GM21825 (cell line): ENCODE results near the gene INAVA.
"Not testable (repeated sequence)": the region's sequence is repeated elsewhere in the genome, so short reads cannot be mapped to it uniquely, and the experiment has no call there.

Source experiments
- ATAC-seq: cut with Tn5 transposase; IDR thresholded peaks from one replicate; pipeline ENCODE4 v1.9.1; 2021; ENCODE audit warnings: mild to moderate bottlenecking, moderate library complexity; ENCODE audit not compliant: unreplicated experiment

The INAVA gene

DNA sequence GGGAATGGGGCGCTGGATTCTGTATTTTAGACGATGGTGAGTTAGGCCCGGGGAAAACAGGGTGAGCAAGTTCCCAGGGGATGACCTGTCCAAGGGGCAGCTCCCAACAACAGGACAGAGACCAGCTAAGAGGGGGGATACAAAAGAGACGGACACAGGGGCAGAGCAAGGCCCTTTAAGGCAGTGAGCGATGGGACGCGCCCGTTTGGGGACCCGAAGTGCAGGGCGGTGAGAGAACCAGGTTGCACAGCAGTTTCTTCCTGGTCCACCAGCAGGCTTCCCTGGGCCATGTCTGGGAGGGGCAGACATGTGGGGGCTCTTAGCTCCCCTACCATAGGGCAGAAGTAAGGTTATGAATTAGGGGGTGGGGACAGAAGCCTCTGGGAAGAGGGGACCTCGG lies 22.0 kb downstream of the INAVA start:
- ATAC-seq, result no peak

DNA sequence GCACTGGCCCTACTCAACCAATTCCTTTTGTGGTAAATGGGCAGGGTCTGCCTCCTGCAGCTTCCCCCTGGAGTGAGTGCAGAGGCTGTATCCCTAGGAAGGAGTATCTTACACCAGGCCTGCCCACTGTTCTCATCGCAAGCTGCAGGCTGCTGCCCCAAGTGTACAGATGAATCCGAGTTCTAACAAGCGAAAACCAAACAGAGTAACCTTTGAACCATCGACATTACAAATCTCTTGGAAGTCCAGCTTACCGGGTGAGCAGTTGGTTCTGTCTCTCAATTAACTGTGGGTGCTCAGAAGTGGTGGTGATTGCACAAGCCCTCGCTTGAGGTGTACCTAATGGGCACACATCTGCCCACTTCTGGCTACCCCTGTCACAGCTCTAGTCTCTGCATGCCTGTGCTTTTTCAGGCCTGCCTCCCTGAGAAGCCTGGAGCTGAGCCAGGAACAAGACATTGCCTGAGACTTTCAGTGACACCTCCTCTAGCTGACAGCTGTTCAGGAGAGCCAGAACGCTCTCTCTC lies 22.7 kb downstream of the INAVA start:
- no peak for ATAC-seq

DNA sequence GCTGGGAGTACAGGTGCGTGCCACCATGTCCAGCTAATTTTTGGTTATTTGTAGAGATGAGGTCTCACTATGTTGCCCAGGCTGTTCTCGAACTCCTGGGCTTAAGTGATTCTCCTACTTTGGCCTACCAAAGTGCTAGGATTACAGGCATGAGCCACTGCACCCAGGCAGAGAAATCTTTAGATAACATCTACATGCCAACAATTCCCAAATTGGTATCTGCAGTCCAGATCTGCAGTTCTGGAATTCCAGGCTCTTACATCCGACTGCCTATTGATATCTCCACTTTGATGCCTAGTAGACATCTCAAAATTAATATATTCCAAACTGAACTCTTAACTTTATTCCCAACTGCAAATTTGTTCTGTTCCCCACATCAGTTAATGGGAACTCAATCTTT lies 23.3 kb downstream of the INAVA start:
- ATAC-seq, result no peak

DNA sequence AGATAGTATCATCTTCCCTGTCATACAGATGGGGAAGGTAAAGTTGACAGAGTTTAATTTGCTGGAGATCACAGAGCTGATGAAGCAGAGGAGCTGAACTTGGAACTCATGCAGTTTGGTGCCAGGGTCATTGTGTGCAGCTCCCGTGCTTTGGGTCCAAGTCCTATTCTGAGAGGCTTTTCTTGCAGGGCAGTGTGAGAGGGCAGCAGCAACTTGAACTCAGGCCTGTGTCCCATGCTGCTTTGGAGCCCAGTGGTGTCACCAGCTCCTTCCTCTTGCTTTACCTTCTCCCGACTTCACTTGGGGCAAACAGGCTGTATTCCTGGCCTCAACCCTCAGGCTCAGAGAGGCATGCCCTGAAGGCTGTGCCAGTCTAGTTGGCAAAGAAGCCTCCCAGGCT lies 24.7 kb downstream of the INAVA start:
- no peak for ATAC-seq

DNA sequence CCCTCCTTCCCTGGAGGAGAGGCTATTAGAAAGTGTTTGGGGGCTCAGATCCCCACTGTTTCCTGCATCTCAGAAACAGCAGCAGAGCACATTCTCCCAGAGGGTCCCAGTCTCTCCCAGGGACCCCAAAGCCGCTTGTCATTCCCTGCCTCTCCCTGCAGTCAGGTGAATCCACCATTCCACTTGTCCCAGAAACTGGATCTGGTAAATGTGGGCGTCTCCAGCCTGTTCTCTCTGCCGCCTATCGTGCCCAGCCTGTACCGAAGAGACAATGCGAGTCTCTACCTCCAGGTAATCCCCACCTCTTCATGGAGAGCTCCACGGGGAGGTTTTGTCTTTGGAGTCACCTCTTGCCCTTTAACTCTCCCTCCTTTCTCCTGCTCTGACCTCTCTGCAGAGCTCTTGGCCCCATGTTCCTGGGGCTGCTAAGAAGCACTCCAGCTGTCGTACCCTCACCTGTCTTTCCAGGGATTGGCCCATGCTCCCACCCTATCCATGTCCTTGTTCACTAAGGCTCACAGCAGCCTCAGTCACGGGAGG lies 26.9 kb downstream of the INAVA start:
- no peak for ATAC-seq

DNA sequence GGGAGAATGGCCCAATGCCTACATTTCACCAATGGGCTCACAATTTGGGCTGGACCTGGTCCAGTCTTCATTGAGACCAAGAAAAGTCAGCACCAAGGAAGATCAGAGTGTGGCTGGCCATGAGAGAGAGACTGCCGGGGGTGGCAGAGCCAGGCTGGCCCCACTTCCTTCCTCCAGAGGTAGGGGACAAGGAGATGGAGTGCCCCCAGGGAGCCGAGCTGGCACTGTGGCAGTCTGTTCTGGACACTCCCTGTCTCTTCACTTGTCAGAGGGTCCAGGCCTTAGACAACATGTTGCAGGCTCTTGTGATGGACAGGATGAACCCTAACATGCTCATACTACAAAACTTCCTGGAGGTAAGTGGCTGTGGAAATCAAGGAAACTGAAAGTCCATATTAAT lies 27.7 kb downstream of the INAVA start:
- no peak for ATAC-seq

DNA sequence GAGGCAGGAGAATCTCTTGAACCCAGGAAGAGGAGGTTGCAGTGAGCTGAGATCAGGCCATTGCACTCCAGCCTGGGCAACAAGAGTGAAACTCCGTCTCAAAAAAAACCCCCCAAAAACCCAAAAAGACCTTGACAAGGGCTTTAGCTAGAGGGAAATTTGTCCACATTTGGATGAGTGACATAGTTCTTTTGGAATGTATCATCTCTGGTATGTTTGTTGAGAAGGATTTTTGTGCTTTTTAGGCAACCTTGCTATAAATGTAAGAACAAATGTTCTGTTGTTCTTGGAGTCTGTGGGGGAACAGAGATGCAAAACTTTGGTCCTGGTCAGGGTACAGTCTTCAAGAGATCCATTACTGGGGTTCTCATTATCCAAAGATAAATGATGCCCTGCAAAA lies 28.9 kb downstream of the INAVA start:
- no peak for ATAC-seq

DNA sequence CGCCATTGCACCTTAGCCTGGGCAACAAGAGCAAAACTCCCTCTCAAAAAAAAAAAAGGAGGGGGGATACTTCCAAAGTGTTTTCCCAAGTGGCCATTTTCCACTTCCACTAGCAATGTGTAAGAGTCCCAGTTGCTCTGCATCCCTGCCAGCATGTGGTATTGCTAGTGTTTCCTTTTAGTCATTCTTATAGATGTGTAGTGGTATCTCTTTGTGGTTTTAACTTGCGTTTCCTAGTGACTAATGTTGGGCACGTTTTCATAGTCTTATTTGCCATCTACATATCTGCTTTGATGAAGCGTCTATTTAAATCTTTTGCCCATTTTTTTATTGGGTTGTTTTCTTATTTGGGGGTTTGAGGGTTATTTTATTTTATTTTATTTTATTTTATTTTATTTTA lies 31.1 kb downstream of the INAVA start:
- no peak for ATAC-seq

DNA sequence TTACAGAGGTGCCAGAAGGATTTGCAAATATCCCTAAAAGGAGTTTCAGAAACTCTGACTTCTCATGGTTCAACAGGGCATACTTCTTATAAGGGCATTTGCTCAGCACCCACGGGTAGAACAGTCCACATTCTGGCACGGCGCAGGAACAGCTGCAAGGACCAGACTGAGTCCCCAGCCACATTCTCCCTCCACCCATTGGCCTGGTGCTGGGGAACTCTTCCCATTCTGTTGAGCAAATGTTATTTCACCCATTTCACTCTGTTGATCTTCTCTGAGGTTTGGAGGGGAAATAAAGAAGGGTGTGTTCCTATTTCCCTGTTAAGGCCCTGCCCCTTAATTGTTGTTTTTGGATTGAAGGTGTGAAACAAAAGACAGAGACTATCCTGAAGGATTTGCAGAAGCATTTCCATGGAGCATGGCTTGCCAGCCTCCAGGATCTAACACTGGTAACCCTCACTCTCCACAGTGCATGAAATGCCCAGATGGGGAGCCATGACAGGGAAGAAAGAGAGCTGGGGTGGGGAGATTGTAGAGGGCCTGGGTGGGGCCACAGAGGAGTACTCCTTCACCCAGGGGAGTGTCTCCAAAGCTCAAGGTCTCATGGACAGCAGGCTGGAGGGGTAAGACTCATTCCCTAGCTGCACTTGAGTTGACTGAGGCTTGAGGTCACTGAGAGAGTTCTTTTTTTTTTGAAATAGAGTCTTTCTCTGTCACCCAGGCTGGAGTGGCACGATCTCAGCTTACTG lies 35.0 kb downstream of the INAVA start:
- no peak for ATAC-seq

DNA sequence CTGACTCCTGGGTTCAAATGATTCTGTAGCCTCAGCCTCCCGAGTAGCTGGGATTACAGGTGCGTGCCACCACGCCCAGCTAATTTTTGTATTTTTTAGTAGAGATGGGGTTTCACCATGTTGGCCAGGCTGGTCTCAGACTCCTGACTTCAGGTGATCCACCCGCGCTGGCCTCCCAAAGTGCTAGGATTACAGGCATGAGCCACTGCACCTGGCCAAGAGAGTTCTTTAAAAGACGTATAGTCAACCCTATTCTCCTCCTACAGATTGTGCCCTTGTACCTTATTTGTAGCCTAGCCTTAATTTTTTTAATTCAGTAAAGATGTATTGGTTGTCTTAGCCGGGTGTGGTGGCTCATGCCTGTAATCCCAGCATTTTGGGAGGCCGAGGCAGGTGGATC lies 35.6 kb downstream of the INAVA start:
- not testable (repeated sequence) for ATAC-seq

DNA sequence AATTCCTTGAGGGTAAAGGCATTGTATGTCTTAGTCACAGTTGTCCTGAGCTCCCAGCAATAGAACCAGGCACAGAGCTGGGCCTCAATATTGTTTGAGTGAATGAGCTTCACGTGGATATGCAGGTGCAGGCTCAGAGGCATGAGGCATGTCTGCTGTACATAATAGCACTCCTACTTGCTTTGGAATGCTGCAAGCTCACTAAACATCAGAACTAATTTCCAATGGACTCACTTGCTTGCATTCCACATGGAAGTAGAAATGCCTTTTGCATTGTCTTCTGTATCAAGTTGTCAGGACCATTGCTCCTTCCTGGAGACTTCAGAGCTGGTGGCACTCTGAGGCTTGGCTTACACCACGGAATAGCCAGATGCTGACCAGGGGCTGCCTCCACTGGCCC lies 37.1 kb downstream of the INAVA start:
- no peak for ATAC-seq

DNA sequence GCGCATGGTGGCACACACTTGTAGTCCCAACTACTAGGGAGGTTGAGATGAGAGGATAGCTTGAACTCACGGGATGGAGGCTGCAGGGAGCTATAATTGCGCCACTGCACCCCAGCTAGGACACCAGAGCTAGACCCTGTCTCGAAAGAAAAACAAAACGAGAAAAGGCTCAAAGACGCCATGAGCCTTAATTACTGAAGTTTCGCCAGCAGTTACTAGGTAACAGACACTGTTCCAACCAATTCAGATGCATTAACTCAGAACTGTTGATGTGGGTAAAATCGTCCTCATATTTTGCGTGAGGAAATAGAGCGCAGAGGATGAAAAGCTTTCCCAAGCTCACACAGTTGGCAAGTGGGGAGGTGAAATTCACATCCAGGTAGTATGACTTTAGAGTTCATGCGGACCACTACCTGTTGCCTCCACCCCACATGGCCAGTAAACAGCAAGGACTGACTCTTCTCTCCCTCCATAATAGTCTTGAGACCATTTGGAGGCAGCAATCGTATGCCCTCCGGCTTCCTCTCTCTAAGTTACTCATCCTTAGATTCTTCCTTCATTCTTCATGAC lies 40.1 kb downstream of the INAVA start:
- ATAC-seq, result no peak

DNA sequence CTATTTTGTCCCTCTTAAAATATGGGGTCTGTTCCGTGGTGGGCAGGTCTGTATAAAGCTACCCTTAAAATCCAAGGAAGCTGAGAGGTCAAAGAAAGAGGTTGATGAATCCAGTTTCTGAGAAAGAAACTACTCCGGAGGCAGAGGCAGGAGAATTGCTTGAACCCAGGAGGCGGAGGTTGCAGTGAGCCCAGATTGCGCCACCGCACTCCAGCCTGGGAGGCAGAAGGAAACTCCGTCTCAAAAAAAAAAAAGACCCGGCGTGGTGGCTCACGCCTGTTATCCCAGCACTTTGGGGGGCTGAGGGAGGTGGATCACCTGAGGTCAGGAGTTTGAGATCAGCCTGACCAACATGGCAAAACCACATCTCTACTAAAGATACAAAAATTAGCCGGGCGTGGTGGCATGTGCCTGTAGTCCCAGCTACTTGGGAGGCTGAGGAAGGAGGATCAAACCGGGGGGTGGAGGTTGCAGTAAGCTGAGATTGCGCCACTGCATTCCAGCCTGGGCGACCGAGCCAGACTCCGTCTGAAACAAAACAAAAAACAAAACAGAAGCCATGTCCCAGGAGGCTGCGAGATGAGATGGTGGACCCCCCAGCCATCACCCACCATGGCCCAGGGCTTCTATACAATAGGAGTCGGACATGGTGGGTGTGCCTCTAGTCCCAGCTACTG lies 40.7 kb downstream of the INAVA start:
- ATAC-seq, result not testable (repeated sequence)

DNA sequence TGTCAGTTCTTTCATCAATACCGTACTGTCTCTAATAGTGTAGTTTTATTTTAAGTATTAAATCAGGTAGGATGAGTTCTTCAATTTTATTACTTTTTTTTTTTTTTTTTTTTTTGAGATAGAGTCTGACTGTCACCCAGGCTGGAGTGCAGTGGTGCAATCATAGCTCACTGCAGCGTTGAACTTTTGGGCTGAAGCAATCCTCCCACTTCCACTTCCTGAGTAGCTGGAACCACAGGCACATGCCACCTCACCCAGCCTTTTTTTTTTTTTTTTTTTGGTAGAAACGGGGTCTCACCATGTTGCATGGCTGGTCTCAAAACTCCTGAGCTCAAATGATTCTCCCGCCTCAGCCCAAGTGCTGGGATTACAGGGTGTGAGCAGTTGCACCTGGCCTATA lies 44.3 kb downstream of the INAVA start:
- no peak for ATAC-seq

DNA sequence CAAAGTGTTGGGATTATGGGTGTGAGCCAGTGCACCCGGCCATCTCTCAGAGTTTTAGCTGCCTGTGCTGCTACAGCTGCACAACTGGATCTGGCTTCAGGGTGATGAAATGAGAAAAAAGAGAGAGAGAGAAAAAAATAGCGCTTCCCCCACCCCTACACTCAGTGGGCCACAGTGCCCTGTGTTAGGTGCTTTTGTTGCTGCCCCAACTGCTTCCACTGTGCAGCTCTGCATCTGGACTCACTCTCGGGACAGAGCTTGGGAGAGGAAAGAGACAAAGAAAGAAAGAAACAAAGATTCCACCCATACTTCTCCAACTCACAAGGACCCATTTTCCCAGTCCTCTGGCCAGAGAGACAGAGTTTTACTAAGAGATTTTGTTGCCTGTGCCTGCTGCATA lies 50.4 kb downstream of the INAVA start:
- no peak for ATAC-seq

DNA sequence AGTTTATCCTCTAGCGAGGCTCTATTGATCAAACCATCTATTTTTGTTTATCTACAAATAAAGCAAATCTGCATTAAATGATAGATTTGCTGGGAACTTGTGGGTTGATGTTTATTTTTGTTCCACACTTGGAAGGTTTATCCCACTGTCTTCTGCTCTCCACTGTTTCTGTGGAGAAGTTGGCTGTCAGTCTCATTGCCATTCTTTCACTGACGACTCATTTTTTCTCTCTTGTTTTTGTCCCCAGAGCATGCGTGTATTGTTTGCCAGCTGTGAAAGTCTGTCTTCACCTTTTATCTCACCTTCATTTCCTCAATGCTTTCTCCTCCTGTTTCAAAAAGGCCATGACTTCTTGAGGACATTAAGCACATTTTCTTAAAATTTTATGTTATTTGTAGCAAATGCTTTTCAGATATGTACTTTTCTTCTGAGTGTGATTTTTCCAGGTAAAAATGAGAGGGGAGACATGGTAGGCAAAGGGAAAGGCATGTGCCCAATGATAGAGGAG lies 52.4 kb downstream of the INAVA start:
- ATAC-seq, result no peak

DNA sequence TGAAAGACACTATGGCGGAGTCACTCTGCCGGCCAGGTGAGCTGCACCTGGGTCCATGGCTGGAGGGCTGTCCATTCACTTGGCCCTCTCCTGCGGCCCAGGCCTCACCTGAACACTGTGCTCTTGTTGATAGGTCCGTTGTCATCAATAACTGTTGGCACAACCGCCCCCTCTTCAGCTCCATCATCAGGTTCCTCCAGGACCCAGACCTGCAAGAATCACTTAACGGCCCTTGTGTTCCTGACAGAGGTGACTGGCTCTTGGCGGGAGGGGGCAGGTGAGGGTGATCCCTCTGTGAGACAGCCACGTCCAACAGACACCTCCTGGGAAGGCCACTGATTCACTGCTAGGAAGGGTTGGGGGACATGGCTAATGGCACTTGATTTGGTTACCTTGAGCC lies 54.9 kb downstream of the INAVA start:
- no peak for ATAC-seq

DNA sequence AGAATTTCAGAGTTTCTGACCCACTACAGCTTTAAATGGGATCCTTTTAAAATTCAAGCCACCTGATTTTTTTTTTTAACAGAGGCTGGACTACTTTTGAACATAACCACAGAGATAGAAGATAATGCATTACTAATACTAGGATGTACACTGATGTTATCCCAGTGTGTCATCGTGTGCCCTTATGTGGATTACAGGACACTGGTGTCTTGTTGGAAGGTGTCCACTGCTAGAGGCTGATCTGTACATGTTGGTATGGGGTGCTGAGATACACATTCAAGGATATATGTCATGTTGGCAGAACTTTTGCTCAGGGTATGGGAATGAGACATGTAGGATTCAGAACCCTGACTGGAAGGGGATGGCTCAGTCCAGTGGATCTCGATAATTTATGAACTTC lies 56.3 kb downstream of the INAVA start:
- no peak for ATAC-seq

DNA sequence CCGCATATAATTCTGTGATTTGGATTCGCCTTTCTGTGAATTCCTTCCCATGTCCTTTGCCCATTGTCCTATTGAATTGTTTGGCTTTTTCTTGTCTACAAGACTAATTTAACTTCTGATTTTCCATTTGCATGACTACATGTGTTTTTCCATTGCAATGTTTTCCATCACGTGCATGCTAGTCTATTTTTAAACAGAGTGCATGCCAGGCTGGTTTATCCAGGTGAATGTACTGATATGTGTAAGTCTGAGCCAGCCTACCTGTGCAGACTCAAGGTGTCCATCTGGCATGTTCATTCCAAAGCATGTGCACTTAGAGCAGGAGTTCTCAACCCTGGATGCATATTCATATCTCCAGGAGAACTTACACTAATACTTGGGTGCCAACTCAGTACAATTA lies 59.7 kb downstream of the INAVA start:
- no peak for ATAC-seq

DNA sequence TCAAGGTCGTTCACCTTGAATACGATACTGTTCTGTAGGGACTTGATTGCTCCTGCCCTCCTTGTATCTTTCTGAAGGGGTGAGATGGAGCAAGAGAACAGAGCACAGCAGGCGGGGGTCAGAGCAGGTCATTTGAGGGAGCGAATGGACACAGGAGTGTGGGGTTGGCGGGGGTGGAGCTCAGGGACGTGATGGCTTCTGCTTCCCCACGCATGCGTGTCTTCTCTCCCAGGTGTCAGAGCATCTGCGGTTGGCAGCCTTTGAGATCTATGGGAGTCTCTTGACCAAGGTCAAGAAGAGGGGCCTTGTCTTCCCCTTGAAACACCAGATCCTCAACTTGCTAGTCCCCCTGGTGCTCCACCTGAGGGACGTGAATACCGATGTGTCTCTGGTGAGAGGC lies 63.9 kb downstream of the INAVA start:
- ATAC-seq, result no peak

DNA sequence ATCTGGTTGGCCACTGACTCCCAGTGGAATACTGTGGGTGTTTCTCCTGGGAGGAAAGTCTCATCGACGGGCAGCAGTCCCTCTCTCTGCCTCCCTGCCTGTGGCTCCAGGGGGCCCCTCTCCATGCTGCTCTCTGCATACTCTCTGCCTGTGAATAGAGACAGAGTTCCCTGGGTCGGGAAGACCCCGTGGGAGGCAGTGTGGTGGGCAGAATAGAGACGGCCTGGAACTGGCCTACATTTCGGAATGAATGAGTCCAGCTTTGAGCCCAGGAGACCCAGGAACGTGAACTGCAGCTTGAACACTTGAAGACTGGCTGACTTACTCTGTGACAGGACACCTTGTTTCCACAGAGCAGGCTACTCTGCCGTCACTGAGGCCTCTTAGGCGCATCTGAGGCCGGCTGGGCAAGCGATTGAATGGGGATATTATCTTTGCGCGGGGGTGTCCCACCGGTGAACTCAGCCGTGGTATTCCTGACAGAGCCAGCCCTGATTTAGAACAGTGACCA lies 64.8 kb downstream of the INAVA start:
- no peak for ATAC-seq
